ENCODE results near the gene THAP4. TPM values are rescaled to one million over a fixed set of nuclear protein-coding genes. Genes with fewer than 3 reads are reported as not detected.

THAP4 gene
- total RNA-seq, 1 donor, result 43.4 TPM

DNA sequence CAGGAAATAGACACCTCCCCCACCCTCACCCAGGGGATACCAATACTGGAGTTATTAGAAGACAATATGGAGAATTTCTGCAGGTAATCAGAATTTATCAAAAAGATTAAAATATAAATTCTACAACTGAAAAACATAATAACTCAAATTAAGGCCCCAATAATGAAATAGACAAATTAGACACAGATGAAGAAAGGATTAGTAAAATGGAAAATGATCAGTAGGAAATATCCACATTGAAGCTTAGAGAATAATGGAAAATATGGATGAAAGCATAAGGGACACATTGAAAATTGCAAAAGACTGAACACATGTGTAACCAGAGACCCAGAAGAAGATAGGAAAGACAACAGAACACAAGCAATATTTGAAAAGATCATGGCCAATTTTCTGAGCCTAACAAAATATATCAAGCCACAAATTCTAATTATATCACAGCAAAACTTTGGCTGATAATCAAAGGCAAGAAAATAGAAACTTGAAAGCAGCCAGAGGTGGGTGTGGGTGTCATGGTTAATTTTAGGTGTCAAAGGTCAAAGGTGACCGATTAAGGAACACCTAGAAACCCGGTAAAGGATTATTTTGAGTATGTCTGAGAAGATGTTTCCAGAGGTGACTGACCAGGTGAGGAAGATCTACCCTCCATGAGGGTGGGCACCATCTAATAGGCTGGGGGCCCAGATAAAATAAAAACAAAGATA lies 50.2 kb downstream of the THAP4 start:
- Histone ChIP-seq H3K4me1 (ENCODE audit: insufficient read depth, low read length) (no peaks in the 10 kb centered on the region), H3K4me3 (ENCODE audit: insufficient read depth, low read length) (no peak overlapping the region), H3K27ac (ENCODE audit: low read depth, low read length) (no peak overlapping the region), H3K9me3 (ENCODE audit: low read depth, low read length) (peaks cover 15% of the 10 kb centered on the region), H3K27me3 (ENCODE audit: insufficient read depth, low read length) (no peaks in the 10 kb centered on the region), H2AFZ (ENCODE audit: low read length) (no peak overlapping the region), H3K36me3 (ENCODE audit: insufficient read depth, low read length) (peaks cover 48% of the 10 kb centered on the region), H3K4me2 (ENCODE audit: insufficient read depth, low read length) (no peak overlapping the region), H4K20me1 (ENCODE audit: insufficient read depth, low read length) (peaks cover 3% of the 10 kb centered on the region), H3K79me2 (ENCODE audit: insufficient read depth, low read length) (peaks cover 3% of the 10 kb centered on the region)
- DNase-seq (ENCODE audit: insufficient read length, low spot score, missing footprints), result no peak
- TF ChIP-seq, protein P1, sequence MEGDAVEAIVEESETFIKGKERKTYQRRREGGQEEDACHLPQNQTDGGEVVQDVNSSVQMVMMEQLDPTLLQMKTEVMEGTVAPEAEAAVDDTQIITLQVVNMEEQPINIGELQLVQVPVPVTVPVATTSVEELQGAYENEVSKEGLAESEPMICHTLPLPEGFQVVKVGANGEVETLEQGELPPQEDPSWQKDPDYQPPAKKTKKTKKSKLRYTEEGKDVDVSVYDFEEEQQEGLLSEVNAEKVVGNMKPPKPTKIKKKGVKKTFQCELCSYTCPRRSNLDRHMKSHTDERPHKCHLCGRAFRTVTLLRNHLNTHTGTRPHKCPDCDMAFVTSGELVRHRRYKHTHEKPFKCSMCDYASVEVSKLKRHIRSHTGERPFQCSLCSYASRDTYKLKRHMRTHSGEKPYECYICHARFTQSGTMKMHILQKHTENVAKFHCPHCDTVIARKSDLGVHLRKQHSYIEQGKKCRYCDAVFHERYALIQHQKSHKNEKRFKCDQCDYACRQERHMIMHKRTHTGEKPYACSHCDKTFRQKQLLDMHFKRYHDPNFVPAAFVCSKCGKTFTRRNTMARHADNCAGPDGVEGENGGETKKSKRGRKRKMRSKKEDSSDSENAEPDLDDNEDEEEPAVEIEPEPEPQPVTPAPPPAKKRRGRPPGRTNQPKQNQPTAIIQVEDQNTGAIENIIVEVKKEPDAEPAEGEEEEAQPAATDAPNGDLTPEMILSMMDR (IDR thresholded peaks at IDR 0.05; ENCODE audit: extremely low read depth, low read depth, low read length), result no peak

DNA sequence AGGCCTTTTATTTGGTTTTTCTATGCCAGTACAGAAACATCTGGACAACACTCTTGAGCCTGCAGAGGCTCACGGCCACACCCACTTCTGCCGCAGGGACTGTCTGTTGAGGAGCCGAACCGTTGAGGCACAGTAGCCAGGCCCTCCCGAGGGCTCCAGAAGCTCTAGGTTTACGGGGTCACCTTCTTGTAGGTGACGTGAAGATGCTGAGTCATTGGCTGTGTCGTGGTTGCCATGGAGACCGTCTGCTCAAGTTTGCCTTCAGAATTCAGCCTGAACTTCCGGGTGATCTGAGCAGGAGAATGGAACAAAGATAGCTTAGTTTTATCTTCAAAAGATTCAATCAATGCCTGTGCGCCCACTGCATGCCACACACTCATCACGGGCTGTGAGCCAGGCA lies 52.5 kb downstream of the THAP4 start:
- Histone ChIP-seq H3K4me1 (ENCODE audit: insufficient read depth, low read length) (no peaks in the 10 kb centered on the region), H3K27ac (ENCODE audit: low read depth, low read length) (no peak overlapping the region), H2AFZ (ENCODE audit: low read length) (no peak overlapping the region), H3K9me3 (ENCODE audit: low read depth, low read length) (peaks cover 15% of the 10 kb centered on the region), H3K36me3 (ENCODE audit: insufficient read depth, low read length) (peaks cover 48% of the 10 kb centered on the region), H3K4me2 (ENCODE audit: insufficient read depth, low read length) (no peak overlapping the region), H3K4me3 (ENCODE audit: insufficient read depth, low read length) (no peak overlapping the region), H3K79me2 (ENCODE audit: insufficient read depth, low read length) (peaks cover 3% of the 10 kb centered on the region), H4K20me1 (ENCODE audit: insufficient read depth, low read length) (peaks cover 3% of the 10 kb centered on the region), H3K27me3 (ENCODE audit: insufficient read depth, low read length) (no peaks in the 10 kb centered on the region)
- TF ChIP-seq, protein P1 (IDR thresholded peaks at IDR 0.05; ENCODE audit: extremely low read depth, low read depth, low read length), result no peak
- peak; percentile 21 for DNase-seq (ENCODE audit: insufficient read length, low spot score, missing footprints)

DNA sequence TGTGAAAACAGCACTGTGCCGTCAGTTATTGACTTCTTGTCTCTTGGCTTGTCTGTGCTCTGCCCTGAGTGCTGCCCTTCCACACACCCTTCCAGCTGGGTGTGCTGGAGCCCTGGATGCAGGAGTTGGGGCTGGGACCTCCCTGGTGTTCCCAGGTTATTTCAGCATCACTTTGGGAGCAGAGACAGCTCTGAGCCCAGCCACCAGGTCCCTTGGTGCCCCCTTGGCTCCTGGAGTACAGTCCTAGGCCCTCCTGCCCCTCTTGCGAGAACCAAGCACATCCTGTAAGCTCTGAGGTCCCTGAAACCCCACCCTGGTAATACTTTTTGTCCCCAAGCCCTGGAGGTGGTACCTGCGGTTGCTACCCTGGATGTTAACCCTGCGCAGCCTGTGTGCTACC lies 54.2 kb downstream of the THAP4 start:
- DNase-seq (ENCODE audit: insufficient read length, low spot score, missing footprints), result peak; percentile 57
- Histone ChIP-seq H3K4me3 (ENCODE audit: insufficient read depth, low read length) (no peak overlapping the region), H3K27me3 (ENCODE audit: insufficient read depth, low read length) (no peaks in the 10 kb centered on the region), H3K4me1 (ENCODE audit: insufficient read depth, low read length) (no peaks in the 10 kb centered on the region), H3K79me2 (ENCODE audit: insufficient read depth, low read length) (peaks cover 3% of the 10 kb centered on the region), H3K4me2 (ENCODE audit: insufficient read depth, low read length) (no peak overlapping the region), H3K9me3 (ENCODE audit: low read depth, low read length) (peaks cover 12% of the 10 kb centered on the region), H3K27ac (ENCODE audit: low read depth, low read length) (no peak overlapping the region), H2AFZ (ENCODE audit: low read length) (no peak overlapping the region), H3K36me3 (ENCODE audit: insufficient read depth, low read length) (peaks cover 44% of the 10 kb centered on the region), H4K20me1 (ENCODE audit: insufficient read depth, low read length) (peaks cover 6% of the 10 kb centered on the region)
- TF ChIP-seq, protein P1 (IDR thresholded peaks at IDR 0.05; ENCODE audit: extremely low read depth, low read depth, low read length), result no peak

DNA sequence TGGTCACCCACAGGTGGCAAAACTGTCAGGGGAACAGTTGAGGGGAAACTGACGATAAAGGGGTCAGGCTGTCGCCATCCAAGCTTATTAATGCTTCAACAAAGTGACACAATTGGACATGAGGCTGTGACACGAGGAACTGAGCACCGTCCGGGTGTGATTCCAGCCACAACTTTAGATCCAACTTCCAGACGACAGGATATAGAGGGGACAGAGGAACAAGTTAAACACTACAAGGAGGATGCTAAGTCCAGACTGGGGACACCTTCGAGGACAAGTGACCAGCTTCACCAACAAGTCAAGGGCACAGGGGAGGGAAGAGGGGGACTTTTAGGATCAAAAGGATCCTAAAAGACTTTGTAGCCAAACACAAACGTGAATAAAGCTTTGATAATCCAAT lies 54.6 kb downstream of the THAP4 start:
- H3K4me1 ChIP-seq (ENCODE audit: insufficient read depth, low read length), result no peaks in the 10 kb centered on the region
- H4K20me1 ChIP-seq (ENCODE audit: insufficient read depth, low read length), result peaks cover 9% of the 10 kb centered on the region
- no peak overlapping the region for H2AFZ ChIP-seq (ENCODE audit: low read length)
- H3K27ac ChIP-seq (ENCODE audit: low read depth, low read length), result no peak overlapping the region
- peaks cover 3% of the 10 kb centered on the region for H3K79me2 ChIP-seq (ENCODE audit: insufficient read depth, low read length)
- H3K36me3 ChIP-seq (ENCODE audit: insufficient read depth, low read length), result peaks cover 41% of the 10 kb centered on the region
- H3K27me3 ChIP-seq (ENCODE audit: insufficient read depth, low read length), result no peaks in the 10 kb centered on the region
- TF ChIP-seq, protein P1 (IDR thresholded peaks at IDR 0.05; ENCODE audit: extremely low read depth, low read depth, low read length), result no peak
- no peak overlapping the region for H3K4me3 ChIP-seq (ENCODE audit: insufficient read depth, low read length)
- no peak overlapping the region for H3K4me2 ChIP-seq (ENCODE audit: insufficient read depth, low read length)
- peak; percentile 60 for DNase-seq (ENCODE audit: insufficient read length, low spot score, missing footprints)
- peaks cover 12% of the 10 kb centered on the region for H3K9me3 ChIP-seq (ENCODE audit: low read depth, low read length)

Data from osteoblast (primary cell).